NB4 (cell line): ENCODE measurements around the gene SLC46A2.

Source experiments
- DNase-seq: peaks from one replicate; pipeline ENCODE4 v3.0.0; 2010; ENCODE audit warnings: low read depth
- H3K4me3 ChIP-seq: one replicate; pipeline ENCODE4 v1.5.1; 2011; ENCODE audit warnings: mild to moderate bottlenecking, low read depth, low read length, moderate library complexity
- MYC ChIP-seq: IDR thresholded peaks from 2 replicates; pipeline ENCODE4 v1.6.1; 2011; ENCODE audit warnings: low read depth, low read length
- POLR2A ChIP-seq: IDR thresholded peaks from 2 replicates; pipeline ENCODE4 v1.6.1; 2011; ENCODE audit warnings: mild to moderate bottlenecking; ENCODE audit not compliant: insufficient read length; ENCODE audit errors: extremely low read depth
- TF ChIP-seq, protein P1 (sequence below): IDR thresholded peaks from 2 replicates; pipeline ENCODE4 v1.6.1; 2011; ENCODE audit warnings: low read depth, low read length
- TF ChIP-seq, protein P2 (sequence below): IDR thresholded peaks from one replicate; pipeline ENCODE4 v1.5.1; 2012; ENCODE audit warnings: low read depth, low read length

Gene SLC46A2

DNA sequence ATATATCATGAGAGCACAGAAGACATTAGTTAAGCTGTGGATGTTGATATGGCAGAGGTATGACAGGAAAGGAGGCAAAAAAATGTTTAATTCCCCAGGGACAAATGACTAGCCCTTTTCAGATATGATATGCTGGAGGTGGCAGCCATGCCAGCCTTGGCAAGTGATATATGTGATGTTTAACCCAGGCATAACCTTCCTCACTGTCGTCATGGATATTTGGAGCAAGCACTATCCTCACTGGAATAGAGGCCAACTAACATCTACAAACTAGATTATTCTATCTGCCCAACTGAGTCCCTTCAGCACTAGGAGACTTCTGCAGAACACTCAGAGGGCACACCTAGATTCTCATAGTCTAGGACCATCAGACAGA, 27.3 kb upstream of the SLC46A2 start:
- TF ChIP-seq, protein P1, sequence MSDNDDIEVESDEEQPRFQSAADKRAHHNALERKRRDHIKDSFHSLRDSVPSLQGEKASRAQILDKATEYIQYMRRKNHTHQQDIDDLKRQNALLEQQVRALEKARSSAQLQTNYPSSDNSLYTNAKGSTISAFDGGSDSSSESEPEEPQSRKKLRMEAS: no peak
- TF ChIP-seq POLR2A (no peak), MYC (no peak)
- TF ChIP-seq, protein P2, sequence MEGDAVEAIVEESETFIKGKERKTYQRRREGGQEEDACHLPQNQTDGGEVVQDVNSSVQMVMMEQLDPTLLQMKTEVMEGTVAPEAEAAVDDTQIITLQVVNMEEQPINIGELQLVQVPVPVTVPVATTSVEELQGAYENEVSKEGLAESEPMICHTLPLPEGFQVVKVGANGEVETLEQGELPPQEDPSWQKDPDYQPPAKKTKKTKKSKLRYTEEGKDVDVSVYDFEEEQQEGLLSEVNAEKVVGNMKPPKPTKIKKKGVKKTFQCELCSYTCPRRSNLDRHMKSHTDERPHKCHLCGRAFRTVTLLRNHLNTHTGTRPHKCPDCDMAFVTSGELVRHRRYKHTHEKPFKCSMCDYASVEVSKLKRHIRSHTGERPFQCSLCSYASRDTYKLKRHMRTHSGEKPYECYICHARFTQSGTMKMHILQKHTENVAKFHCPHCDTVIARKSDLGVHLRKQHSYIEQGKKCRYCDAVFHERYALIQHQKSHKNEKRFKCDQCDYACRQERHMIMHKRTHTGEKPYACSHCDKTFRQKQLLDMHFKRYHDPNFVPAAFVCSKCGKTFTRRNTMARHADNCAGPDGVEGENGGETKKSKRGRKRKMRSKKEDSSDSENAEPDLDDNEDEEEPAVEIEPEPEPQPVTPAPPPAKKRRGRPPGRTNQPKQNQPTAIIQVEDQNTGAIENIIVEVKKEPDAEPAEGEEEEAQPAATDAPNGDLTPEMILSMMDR: no peak
- no peak for DNase-seq
- H3K4me3 ChIP-seq: no peak overlapping the region

DNA sequence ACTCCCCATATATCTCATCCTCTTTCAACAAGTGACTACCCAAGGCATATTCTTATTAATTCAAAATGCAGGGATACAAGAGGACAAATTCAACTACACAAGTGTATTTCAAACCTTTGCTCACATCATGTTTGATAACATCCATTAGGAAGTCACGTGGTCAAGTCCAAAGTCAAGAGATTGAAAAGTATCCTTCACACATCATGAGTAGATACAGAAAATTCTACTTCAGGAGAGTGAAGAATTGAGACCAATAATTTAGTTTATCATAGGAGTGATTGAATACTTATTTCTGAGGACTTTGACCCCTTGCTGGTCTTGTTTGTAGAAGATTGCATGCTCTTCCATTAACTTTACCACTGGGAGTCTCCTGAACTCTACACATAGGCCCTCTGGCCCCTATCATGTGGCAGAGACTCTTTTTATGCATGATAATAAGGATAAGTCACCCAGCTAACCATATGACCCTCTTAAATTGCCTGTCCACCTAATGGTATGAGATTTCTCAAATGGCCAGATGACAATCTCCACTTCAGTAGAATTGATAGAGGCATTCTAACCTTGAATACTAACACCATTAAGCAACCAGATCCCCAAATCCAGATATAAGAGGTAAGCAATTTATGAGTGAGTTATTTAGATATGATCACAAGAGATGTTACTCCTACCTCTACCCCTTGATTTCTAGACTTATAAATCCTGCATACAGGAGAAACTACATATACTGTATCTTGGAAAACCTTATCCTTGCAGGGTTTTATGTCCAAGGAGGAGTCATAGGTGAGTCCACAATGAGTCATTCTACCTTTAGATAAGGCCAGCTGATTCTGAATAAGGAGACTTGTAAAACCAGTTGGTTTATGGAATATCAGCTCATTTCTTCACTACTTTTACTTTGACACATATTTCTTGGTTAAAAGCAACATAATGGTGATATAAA, 26.6 kb upstream of the SLC46A2 start:
- H3K4me3 ChIP-seq: no peak overlapping the region
- no peak for TF ChIP-seq POLR2A
- TF ChIP-seq, protein P2: no peak
- TF ChIP-seq, protein P1: no peak
- no peak for TF ChIP-seq MYC
- DNase-seq: no peak

DNA sequence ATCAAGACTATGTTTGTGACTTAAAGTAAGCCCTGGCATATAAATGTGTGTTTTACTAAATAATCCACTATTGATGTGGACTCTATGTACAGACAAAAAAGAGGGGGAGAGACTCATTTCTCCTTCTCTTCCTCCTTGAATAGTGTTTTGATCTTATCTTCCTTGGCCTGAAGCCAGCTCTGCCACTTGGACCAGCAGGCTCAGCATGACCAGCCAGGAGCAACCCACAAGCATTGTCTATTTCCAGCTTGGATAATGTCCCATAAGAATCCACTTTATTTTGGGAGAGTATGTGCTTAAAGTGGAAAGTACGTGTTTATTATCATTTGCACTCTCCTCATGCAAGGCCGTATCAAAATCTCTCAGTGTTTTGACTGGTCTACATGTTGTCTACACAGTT, 23.8 kb upstream of the SLC46A2 start:
- TF ChIP-seq, protein P2: no peak
- TF ChIP-seq POLR2A: no peak
- TF ChIP-seq MYC: no peak
- TF ChIP-seq, protein P1: no peak
- no peak overlapping the region for H3K4me3 ChIP-seq
- DNase-seq: no peak

DNA sequence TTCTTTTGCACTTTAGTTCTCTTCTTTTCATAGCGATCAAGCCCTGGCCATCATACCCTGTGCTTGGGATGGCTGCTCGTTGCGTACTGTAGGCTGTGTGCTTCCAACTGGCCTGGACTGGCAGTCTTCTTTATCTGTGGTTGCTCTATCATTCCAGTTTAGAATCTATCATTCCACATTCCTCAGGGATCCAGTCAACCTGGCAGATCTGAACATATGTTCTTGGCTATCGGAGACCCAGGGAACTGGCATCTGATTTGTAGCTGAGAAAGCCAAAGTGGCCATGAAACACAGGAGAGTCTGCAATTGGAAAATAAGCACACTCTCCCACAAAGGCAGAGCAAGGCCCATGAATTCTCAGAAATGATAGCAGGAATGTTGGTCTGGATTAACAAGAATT, 22.6 kb upstream of the SLC46A2 start:
- TF ChIP-seq POLR2A: no peak
- TF ChIP-seq, protein P2: no peak
- TF ChIP-seq MYC: no peak
- no peak for DNase-seq

DNA sequence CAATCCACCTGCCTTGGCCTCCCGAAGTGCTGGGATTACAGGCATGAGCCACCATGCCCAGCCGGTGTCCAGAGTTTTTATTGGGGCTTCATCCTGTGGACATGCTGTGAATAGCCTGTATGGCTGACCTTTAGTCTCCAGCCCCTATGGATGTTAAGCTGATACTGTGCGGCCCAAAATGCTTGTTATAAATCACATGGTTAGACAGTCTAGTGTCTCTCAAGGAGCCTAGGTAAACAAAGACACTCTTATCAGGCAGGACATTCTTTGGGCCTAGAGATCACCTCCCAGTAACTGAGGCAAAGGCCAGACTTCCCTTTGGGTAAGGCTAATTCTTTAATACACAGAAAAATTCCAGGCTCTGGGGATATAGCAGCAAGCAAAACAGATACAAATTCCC, 22.0 kb upstream of the SLC46A2 start:
- H3K4me3 ChIP-seq: no peak overlapping the region
- DNase-seq: no peak
- no peak for TF ChIP-seq POLR2A
- TF ChIP-seq, protein P2: no peak
- TF ChIP-seq, protein P1: no peak
- no peak for TF ChIP-seq MYC

More for the DNA sequence above, 22.6 kb upstream of the SLC46A2 start:
- H3K4me3 ChIP-seq: no peak overlapping the region
